ENCODE measurements around the gene WWOX.

Gene WWOX

DNA sequence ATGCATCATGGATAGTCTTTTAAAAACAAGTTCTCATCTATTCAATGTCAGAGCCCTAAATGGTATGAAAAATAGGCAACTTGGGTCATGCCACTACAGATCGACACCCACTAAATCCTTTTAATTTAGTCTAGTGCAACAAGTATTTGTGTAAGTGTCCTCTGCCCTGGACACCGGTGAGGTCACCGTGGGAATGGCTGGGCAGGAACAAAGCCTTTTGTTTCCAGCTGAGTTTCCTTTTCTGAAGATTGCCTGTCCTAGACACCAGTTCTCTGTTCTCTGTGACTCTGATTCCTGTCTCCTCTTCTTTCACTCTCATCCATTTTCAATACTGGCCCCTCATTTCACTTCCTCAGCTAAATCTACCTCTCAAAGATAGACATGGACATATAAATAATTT lies 1054.6 kb downstream of the WWOX start:
- no peak for DNase-seq (ENCODE audit: low spot score)

DNA sequence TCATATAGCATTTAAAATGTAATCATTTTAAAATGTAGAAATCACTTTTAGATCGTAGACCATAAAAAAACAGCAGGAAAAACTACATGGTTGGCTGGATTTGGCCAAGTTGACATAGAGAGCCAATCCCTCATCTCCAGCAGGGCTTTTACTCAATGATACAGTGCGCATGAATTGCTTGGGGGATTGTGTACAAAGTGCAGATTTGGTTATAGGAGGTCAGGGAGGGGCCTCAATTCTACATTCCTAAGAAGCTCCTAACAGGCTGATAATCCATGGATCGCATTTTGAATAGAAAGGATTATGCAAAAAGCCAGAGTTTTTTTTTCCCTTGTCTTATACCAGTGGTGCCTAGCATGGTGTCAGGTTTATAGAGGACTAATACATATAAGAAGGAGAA lies 1056.0 kb downstream of the WWOX start:
- DNase-seq (ENCODE audit: low spot score) = no peak

GRCh38 chr16:79155904-79156303 lies 1056.5 kb downstream of the WWOX start:
- no peak for DNase-seq (ENCODE audit: low spot score)

GRCh38 chr16:79156761-79157160 lies 1057.3 kb downstream of the WWOX start:
- DNase-seq (ENCODE audit: low spot score) = no peak

DNA sequence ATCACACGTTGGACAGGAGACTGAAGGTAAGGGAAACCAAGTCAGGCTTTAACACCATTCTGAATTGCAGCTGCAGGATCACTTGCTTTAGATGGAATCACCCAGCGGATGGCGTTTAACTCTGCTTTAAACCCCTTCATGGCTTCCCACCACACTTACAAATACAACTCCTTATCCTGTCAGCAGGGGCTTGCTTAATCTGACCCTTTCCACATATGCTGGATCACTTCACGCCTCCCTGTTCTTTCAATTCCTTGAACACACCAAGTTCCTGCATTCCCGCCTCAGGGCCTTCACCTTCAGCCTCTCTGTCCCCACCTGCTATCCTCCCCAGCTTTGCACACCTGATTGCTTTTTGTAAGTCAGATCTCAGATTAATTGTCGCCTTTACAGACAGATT lies 1058.9 kb downstream of the WWOX start:
- no peak for DNase-seq (ENCODE audit: low spot score)

- no peak for DNase-seq (ENCODE audit: low spot score)
Measured at GRCh38 chr16:79159261-79160049, 1060.0 kb downstream of the WWOX start.

DNA sequence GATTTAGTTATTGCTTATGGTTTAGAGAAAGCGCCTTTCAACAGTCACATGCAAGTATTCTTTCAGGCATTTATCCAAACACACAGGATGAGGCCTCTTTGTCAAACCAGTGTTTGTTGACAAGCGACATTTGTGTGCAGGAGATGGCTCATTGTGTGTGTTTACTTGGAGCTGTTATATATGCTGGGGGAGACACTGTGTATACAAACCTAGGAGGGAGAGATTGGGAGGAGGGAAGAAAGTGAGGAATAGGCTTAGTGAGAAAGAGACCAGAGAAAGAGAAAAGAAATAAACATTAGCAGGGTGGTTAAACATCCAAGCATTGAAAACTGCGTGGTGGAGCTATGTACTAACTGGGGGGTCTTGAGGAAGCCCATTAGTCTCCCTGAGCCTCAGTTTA lies 1063.5 kb downstream of the WWOX start:
- DNase-seq (ENCODE audit: low spot score) = no peak

DNA sequence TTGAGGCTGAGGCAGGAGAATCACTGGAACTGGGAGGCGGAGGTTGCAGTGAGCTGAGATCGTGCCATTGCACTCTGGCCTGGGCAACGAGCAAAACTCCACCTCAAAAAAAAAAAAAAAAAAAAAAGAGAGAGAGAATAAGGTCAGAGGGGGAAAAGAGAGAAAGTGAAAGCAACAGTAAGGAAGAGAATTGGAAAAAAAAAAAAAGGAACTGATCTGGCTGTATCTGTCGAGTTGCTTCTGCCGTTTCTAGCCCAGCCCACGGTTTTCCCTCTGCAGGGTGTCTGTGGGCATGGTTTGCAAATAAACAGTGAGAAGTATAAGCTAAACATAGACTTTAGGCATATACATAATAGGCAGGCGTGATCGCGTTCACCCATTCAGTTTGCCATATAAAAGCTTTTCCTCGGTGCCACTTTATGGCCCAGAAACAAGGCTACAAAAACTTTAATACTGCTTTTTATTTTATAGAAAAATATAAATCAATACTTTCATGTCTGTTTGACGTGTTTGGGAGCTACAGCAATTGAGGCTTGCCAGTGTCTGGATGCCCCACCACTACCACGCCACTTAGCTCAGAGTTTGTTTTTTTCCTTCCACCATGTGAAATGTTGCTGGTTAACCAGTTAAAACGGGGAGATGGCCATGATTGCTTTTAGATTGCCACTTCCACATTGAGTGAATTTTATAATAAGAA lies 1064.4 kb downstream of the WWOX start:
- DNase-seq (ENCODE audit: low spot score) = no peak

DNA sequence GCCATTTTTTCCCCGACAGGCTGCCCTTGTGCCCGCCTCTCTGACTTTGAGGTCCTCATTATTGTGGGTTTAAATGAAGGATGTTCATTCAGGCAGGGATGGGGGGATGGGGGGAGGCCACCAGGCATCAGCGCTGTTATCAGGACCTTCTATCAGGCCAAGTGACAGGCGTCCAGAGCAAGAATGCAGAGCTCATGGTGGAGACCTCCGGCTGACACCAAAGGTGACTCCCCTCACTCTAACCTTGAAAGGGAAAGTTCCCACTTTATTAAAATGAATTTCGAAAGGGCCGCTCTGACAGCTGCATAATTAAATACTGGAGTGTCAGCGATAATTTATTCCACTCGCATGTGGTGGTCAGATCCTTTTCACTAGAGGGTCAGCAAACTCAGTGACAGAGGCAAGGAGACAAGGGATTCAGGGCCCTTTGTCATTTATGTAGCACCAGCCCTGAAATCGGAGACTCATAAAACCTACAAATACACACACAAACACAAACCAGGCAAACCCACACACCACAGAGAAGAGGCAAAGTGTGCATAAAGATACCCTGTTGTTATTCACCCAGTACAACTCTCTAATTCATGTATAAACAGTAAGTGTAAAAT lies 1065.0 kb downstream of the WWOX start:
- no peak for DNase-seq (ENCODE audit: low spot score)

DNA sequence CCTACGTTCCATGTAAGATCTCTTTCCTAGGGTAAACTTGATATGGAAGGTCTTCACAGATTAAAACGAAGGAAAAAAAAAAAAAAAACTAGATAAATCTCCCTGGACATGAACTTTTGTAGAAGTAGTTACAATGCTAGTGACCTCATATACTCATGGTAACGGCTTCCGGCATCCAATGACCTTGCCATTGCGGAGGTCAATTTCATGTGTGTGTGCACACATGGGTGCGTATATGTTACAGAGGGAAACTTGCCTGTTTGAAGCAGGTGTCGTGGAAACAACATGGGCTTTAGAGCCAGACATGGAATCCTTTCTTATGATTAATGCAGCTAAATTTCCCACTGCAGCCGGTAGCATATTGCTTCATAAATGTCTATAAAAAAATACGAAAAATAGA lies 1065.6 kb downstream of the WWOX start:
- no peak for DNase-seq (ENCODE audit: low spot score)

DNA sequence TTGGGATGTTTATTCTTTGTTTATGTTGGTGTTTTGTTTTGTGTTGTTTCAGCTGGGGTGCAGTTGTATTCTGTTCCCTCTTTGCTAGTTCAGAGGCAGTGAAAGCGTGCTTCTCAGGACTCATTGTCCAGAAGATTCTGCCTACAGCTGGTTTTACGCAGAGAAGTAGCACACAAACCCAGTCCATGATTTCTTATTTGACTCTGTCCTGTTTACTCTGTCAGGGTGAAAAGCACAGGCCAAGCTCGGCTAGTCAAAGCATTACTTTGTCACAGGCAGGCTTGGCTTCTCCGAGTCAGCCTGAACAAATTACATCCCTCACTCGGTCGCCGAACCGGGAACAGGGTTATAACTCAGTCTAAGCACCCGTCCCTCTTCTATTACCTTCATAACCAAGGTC lies 1066.1 kb downstream of the WWOX start:
- no peak for DNase-seq (ENCODE audit: low spot score)

DNA sequence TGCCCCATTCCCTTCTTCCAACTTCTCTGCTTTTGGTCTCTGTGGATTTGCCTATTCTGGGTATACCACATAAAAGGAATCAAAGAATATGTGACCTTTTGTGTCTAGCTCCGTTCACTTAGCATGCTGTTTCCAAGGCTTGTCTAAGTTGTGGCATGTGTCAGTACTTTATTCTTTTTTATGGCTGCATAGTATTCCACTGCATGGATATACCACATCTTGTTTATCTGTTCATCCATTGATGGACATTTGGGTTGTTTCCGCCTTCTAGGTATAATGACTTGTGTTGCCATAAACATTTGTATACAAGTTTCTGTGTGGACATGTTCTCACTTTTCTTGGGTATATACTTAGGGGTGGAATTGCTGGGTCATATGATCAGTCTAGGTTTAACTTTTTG lies 1068.4 kb downstream of the WWOX start:
- DNase-seq (ENCODE audit: low spot score) = no peak

GRCh38 chr16:79168321-79168720 lies 1068.9 kb downstream of the WWOX start:
- DNase-seq (ENCODE audit: low spot score) = no peak

GRCh38 chr16:79169239-79169638 lies 1069.8 kb downstream of the WWOX start:
- no peak for DNase-seq (ENCODE audit: low spot score)

DNA sequence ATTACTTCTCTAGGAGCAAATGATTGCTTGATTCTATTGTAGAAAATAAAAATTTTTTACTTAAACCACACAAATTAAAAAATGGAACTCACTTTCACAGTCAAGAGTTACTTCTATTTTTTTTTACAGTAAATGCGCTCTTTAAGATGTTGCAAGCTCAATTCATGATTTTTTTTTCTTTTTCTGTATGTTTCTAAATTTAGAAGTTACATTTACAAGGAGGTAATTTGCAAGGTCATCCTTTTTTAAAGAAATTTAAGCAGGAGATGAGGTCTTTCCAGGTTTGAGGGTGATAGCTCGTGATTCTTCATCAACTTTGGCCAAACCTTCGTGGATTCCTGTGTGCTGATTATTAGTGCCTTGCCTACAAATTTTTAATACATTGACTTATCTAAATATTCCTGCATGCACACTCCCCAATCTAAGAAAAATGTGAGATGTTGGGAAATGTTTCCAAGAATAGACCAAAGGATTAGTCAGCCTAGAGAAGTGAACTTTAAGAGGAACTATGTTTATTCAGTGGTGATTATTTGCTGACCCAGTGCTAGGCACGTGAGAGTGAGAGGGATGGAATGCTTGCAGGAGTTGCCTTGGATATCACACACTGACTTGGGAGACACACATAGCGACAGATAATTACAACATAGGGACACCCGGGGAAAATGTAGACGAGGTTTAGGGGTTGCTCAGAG lies 1071.2 kb downstream of the WWOX start:
- DNase-seq (ENCODE audit: low spot score) = no peak

- DNase-seq (ENCODE audit: low spot score) = no peak
Measured at GRCh38 chr16:79171504-79171903, 1072.0 kb downstream of the WWOX start.

- no peak for DNase-seq (ENCODE audit: low spot score)
Measured at GRCh38 chr16:79171931-79172705, 1072.7 kb downstream of the WWOX start.

- no peak for DNase-seq (ENCODE audit: low spot score)
Measured at GRCh38 chr16:79172976-79173500, 1073.6 kb downstream of the WWOX start.

DNA sequence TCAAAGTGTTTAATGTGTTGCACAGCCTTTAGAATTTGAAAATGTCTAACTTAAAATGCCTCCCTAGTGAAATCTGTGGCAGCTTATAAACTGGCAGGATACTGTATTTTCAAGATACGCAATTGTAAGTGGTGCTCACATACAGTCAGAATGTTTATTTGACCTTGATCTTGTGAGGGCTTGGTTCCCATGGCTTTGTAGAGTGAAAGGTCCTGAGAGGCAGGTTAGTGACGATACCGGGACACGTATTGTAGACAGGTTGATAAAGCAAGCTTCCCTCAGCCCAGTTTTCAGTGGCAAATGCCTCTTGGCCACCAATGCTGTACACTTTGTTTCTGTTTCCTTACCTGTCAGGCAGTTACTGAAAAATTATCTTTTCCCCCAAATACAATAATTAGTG lies 1074.5 kb downstream of the WWOX start:
- no peak for DNase-seq (ENCODE audit: low spot score)

DNA sequence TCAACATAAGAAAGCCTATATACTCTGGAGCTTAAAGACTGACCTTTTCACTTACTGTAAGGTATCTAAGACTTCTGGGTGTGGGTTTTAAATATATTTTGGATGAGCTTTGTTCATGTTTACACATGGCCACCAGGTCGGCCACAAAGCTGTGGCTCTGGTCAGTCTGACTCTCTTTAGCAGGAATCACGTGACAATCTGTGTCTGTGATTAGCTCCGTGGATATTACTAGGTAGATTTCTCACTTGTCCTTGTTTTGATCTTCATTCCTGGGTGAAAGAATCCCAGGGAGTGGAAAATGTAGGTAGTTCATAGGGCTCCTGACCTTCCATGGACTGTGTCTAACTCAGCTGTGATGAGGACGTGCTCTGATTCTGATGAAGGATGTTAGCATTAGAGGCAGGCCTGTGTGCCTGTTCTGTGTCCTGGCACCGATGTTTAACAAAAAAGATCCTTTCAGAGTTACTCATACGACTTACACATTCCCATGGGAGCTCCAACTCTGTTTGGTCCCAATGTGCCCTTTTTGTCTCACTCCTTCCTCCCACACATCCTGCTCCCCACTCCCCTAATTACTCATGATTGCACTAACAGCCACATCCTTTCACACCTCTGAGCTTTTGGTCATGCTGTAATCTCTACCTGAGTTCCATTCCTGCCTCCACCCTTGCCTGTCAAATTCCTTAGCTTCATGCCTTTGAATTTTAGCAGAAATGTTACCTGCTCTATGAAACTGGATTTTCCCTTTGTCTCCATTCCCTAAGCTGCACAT lies 1076.0 kb downstream of the WWOX start:
- no peak for DNase-seq (ENCODE audit: low spot score)

DNA sequence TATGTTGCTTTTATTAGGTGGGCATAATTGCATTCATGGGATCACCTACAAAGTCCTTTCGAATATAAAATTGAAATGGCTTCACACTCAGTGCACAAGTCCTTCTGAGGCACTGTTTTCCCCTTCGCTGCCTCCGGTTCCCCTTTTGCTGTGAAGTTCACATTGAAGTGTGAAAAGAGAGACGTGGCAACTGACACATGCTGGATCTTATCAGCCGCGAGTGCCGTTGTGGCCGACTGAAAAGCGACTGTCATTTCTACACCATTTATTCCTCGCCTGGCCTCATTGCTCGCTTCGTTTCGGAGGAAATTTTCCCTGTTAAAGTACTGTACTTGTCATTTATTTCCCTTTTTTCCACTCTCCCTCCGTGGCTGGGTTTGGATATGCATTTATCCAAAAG lies 1077.6 kb downstream of the WWOX start:
- no peak for DNase-seq (ENCODE audit: low spot score)
